Dendritic cell treated with granulocyte-macrophage colony-stimulating factor and Interleukin-4, amounts not matched to agents 40 ng/mL and 50 ng/mL, for 4 days (primary cell): Measurements from ENCODE around the gene CLIP3.

Experiments
- H3K27ac Mint-ChIP-seq: one replicate; pipeline ENCODE4 v1.8.0; 2022; ENCODE audit warnings: mild to moderate bottlenecking, mixed read lengths
- H3K27me3 Mint-ChIP-seq: one replicate; pipeline ENCODE4 v1.8.0; 2022; ENCODE audit warnings: mild to moderate bottlenecking, mixed read lengths
- H3K36me3 Mint-ChIP-seq: one replicate; pipeline ENCODE4 v1.8.0; 2022; ENCODE audit warnings: low read depth, mixed read lengths
- H3K4me1 Mint-ChIP-seq: one replicate; pipeline ENCODE4 v1.8.0; 2022; ENCODE audit warnings: low read depth, mixed read lengths
- H3K4me3 Mint-ChIP-seq: one replicate; pipeline ENCODE4 v1.8.0; 2022; ENCODE audit warnings: mild to moderate bottlenecking, moderate library complexity, mixed read lengths
- H3K9me3 Mint-ChIP-seq: one replicate; pipeline ENCODE4 v1.8.0; 2022; ENCODE audit warnings: mixed read lengths
- intact Hi-C: fragments of 100-400 bp; cut with micrococcal nuclease; formaldehyde crosslinking; loops from one replicate; pipeline ENCODE4 v1.15.0; 2022

The CLIP3 gene

GRCh38 chr19:36030264-36031148, 2.2 kb downstream of the CLIP3 start:
- Mint-ChIP-seq H3K27me3 (peaks cover 18% of the 10 kb centered on the region), H3K27ac (no peak overlapping the region), H3K4me3 (no peak overlapping the region), H3K4me1 (peaks cover 11% of the 10 kb centered on the region), H3K36me3 (peaks cover 20% of the 10 kb centered on the region), H3K9me3 (no peaks in the 10 kb centered on the region)
- intact Hi-C loops: no loop called here

GRCh38 chr19:36028313-36029041, 4.2 kb downstream of the CLIP3 start:
- no peak overlapping the region for H3K27ac Mint-ChIP-seq
- H3K4me1 Mint-ChIP-seq: peaks cover 7% of the 10 kb centered on the region
- no peak overlapping the region for H3K4me3 Mint-ChIP-seq
- H3K9me3 Mint-ChIP-seq: no peaks in the 10 kb centered on the region
- H3K36me3 Mint-ChIP-seq: peaks cover 6% of the 10 kb centered on the region
- intact Hi-C loops: no loop called here
- H3K27me3 Mint-ChIP-seq: peaks cover 14% of the 10 kb centered on the region

- Mint-ChIP-seq H3K27me3 (peaks cover 10% of the 10 kb centered on the region), H3K4me3 (no peak overlapping the region), H3K9me3 (no peaks in the 10 kb centered on the region), H3K27ac (no peak overlapping the region), H3K36me3 (peaks cover 12% of the 10 kb centered on the region), H3K4me1 (peaks cover 5% of the 10 kb centered on the region)
- intact Hi-C loops: no loop called here
Measured at GRCh38 chr19:36027696-36028095, 5.0 kb downstream of the CLIP3 start.

- Mint-ChIP-seq H3K27ac (no peak overlapping the region), H3K4me1 (no peaks in the 10 kb centered on the region), H3K36me3 (peaks cover 12% of the 10 kb centered on the region), H3K9me3 (no peaks in the 10 kb centered on the region), H3K27me3 (no peaks in the 10 kb centered on the region), H3K4me3 (no peak overlapping the region)
- intact Hi-C loops: no loop called here
Measured at GRCh38 chr19:36026091-36026876, 6.4 kb downstream of the CLIP3 start.

GRCh38 chr19:36025541-36025940, 7.1 kb downstream of the CLIP3 start:
- Mint-ChIP-seq H3K36me3 (peaks cover 12% of the 10 kb centered on the region), H3K9me3 (no peaks in the 10 kb centered on the region)
- intact Hi-C loops: no loop called here

GRCh38 chr19:36023432-36023831, 9.2 kb downstream of the CLIP3 start:
- Mint-ChIP-seq H3K9me3 (no peaks in the 10 kb centered on the region), H3K27me3 (no peaks in the 10 kb centered on the region), H3K36me3 (peaks cover 12% of the 10 kb centered on the region), H3K4me1 (no peaks in the 10 kb centered on the region), H3K27ac (no peak overlapping the region), H3K4me3 (no peak overlapping the region)
- intact Hi-C loops: no loop called here

More at GRCh38 chr19:36025541-36025940, 7.1 kb downstream of the CLIP3 start:
- H3K4me1 Mint-ChIP-seq: no peaks in the 10 kb centered on the region
- no peak overlapping the region for H3K4me3 Mint-ChIP-seq
- H3K27me3 Mint-ChIP-seq: no peaks in the 10 kb centered on the region
- no peak overlapping the region for H3K27ac Mint-ChIP-seq

- Mint-ChIP-seq H3K27ac (no peak overlapping the region), H3K9me3 (no peaks in the 10 kb centered on the region), H3K36me3 (peaks cover 20% of the 10 kb centered on the region), H3K27me3 (no peaks in the 10 kb centered on the region), H3K4me3 (no peak overlapping the region), H3K4me1 (peaks cover 17% of the 10 kb centered on the region)
- intact Hi-C loops: no loop called here
Measured at GRCh38 chr19:36019061-36019670, 13.5 kb downstream of the CLIP3 start.

- Mint-ChIP-seq H3K4me3 (peak within 1 kb of the TSS; percentile 97), H3K27me3 (peaks cover 12% of the 10 kb centered on the region), H3K36me3 (peaks cover 24% of the 10 kb centered on the region), H3K9me3 (no peaks in the 10 kb centered on the region), H3K27ac (peak within 1 kb of the TSS; percentile 98), H3K4me1 (peaks cover 45% of the 10 kb centered on the region)
- intact Hi-C loops: loop anchor here (2.0 kb wide), 1 partner anchor 41 kb away; the partner anchor contains the start of genes THAP8 and WDR62
Measured at GRCh38 chr19:36014012-36014924, 18.4 kb downstream of the CLIP3 start, which contains the start of gene ALKBH6. Gene ALKBH6, minus strand, starts transcription at chr19:36014213. Its CDS starts 816 bp downstream, at chr19:36013397.

GRCh38 chr19:36013280-36014011, 19.2 kb downstream of the CLIP3 start:
- Mint-ChIP-seq H3K27me3 (peaks cover 17% of the 10 kb centered on the region), H3K4me1 (peaks cover 51% of the 10 kb centered on the region)
- intact Hi-C loops: loop anchor here (2.0 kb wide), 1 partner anchor 41 kb away; the partner anchor contains the start of genes THAP8 and WDR62

GRCh38 chr19:36010402-36010801, 22.3 kb downstream of the CLIP3 start:
- Mint-ChIP-seq H3K4me1 (peaks cover 47% of the 10 kb centered on the region), H3K9me3 (no peaks in the 10 kb centered on the region), H3K27me3 (peaks cover 19% of the 10 kb centered on the region), H3K4me3 (no peak overlapping the region), H3K36me3 (peaks cover 24% of the 10 kb centered on the region), H3K27ac (no peak overlapping the region)
- intact Hi-C loops: no loop called here

More at GRCh38 chr19:36013280-36014011, 19.2 kb downstream of the CLIP3 start:
- H3K4me3 Mint-ChIP-seq: peak overlapping the region; percentile 97
- peak overlapping the region; percentile 98 for H3K27ac Mint-ChIP-seq
- no peaks in the 10 kb centered on the region for H3K9me3 Mint-ChIP-seq
- H3K36me3 Mint-ChIP-seq: peaks cover 24% of the 10 kb centered on the region

GRCh38 chr19:36009633-36010379, 22.9 kb downstream of the CLIP3 start:
- H3K27ac Mint-ChIP-seq: peak overlapping the region; percentile 18
- peaks cover 19% of the 10 kb centered on the region for H3K27me3 Mint-ChIP-seq
- H3K36me3 Mint-ChIP-seq: peaks cover 24% of the 10 kb centered on the region
- H3K4me1 Mint-ChIP-seq: peaks cover 41% of the 10 kb centered on the region
- intact Hi-C loops: no loop called here
- H3K9me3 Mint-ChIP-seq: no peaks in the 10 kb centered on the region
- H3K4me3 Mint-ChIP-seq: peak overlapping the region; percentile 56
